Activated T-cell treated with anti-CD3 and anti-CD28 coated beads, Interleukin-2, amount 50 U/mL, for 24 hours (primary cell): Measurements from ENCODE around the gene GPC6.

ENCODE experiments used
- DNase-seq: peaks from one replicate; pipeline ENCODE4 v3.0.0-alpha.2; 2020
- H3K27ac Mint-ChIP-seq: 2 replicates; pipeline ENCODE4 v1.8.0; 2020; ENCODE audit warnings: mild to moderate bottlenecking, mixed read lengths
- H3K27me3 Mint-ChIP-seq: 2 replicates; pipeline ENCODE4 v1.8.0; 2020; ENCODE audit warnings: mixed read lengths
- H3K36me3 Mint-ChIP-seq: 2 replicates; pipeline ENCODE4 v1.8.0; 2020; ENCODE audit warnings: low read depth, mixed read lengths
- H3K4me1 Mint-ChIP-seq: 2 replicates; pipeline ENCODE4 v1.8.0; 2020; ENCODE audit warnings: low read depth, mixed read lengths
- H3K4me3 Mint-ChIP-seq: 2 replicates; pipeline ENCODE4 v1.8.0; 2020; ENCODE audit warnings: mild to moderate bottlenecking, moderate library complexity, mixed read lengths
- H3K9me3 Mint-ChIP-seq: 2 replicates; pipeline ENCODE4 v1.8.0; 2020; ENCODE audit warnings: mixed read lengths

The GPC6 gene

GRCh38 chr13:94419304-94419924 is 1192.8 kb downstream of the GPC6 start:
- no peak for DNase-seq
- H3K4me1 Mint-ChIP-seq: peaks cover 57% of the 10 kb centered on the region
- peaks cover 20% of the 10 kb centered on the region for H3K36me3 Mint-ChIP-seq
- H3K4me3 Mint-ChIP-seq: peak overlapping the region; percentile 67
- H3K27ac Mint-ChIP-seq: peak overlapping the region; percentile 98
- H3K27me3 Mint-ChIP-seq: peaks cover 6% of the 10 kb centered on the region
- H3K9me3 Mint-ChIP-seq: peaks cover 29% of the 10 kb centered on the region

GRCh38 chr13:94419925-94420305 is 1193.3 kb downstream of the GPC6 start:
- peaks cover 20% of the 10 kb centered on the region for H3K36me3 Mint-ChIP-seq
- peak overlapping the region; percentile 13 for H3K4me3 Mint-ChIP-seq
- peak overlapping the region; percentile 98 for H3K27ac Mint-ChIP-seq
- peaks cover 53% of the 10 kb centered on the region for H3K4me1 Mint-ChIP-seq
- DNase-seq: no peak
- H3K9me3 Mint-ChIP-seq: peaks cover 29% of the 10 kb centered on the region
- H3K27me3 Mint-ChIP-seq: peaks cover 5% of the 10 kb centered on the region

GRCh38 chr13:94427313-94427953 is 1200.8 kb downstream of the GPC6 start:
- Mint-ChIP-seq H3K27me3 (peaks cover 2% of the 10 kb centered on the region), H3K4me1 (peaks cover 19% of the 10 kb centered on the region), H3K36me3 (no peaks in the 10 kb centered on the region), H3K4me3 (no peak overlapping the region), H3K9me3 (peaks cover 2% of the 10 kb centered on the region), H3K27ac (no peak overlapping the region)
- DNase-seq: no peak

GRCh38 chr13:94431574-94431973 is 1205.0 kb downstream of the GPC6 start:
- Mint-ChIP-seq H3K4me1 (peaks cover 42% of the 10 kb centered on the region), H3K4me3 (no peak overlapping the region), H3K27me3 (no peaks in the 10 kb centered on the region), H3K9me3 (no peaks in the 10 kb centered on the region), H3K36me3 (no peaks in the 10 kb centered on the region), H3K27ac (no peak overlapping the region)
- DNase-seq: no peak

- Mint-ChIP-seq H3K27me3 (no peaks in the 10 kb centered on the region), H3K36me3 (no peaks in the 10 kb centered on the region), H3K4me1 (peaks cover 42% of the 10 kb centered on the region), H3K27ac (peak overlapping the region; percentile 86), H3K4me3 (no peak overlapping the region), H3K9me3 (no peaks in the 10 kb centered on the region)
- no peak for DNase-seq
Observed at GRCh38 chr13:94431987-94432386, 1205.4 kb downstream of the GPC6 start.

- no peaks in the 10 kb centered on the region for H3K27me3 Mint-ChIP-seq
- H3K4me1 Mint-ChIP-seq: peaks cover 42% of the 10 kb centered on the region
- peak overlapping the region; percentile 45 for H3K27ac Mint-ChIP-seq
- H3K4me3 Mint-ChIP-seq: no peak overlapping the region
- DNase-seq: no peak
- no peaks in the 10 kb centered on the region for H3K9me3 Mint-ChIP-seq
- no peaks in the 10 kb centered on the region for H3K36me3 Mint-ChIP-seq
Observed at GRCh38 chr13:94433055-94433961, 1206.7 kb downstream of the GPC6 start.

GRCh38 chr13:94435604-94436226 is 1209.1 kb downstream of the GPC6 start:
- Mint-ChIP-seq H3K27me3 (no peaks in the 10 kb centered on the region), H3K36me3 (no peaks in the 10 kb centered on the region), H3K9me3 (no peaks in the 10 kb centered on the region), H3K4me3 (no peak overlapping the region), H3K4me1 (peaks cover 40% of the 10 kb centered on the region), H3K27ac (no peak overlapping the region)
- DNase-seq: no peak

GRCh38 chr13:94444826-94445225 is 1218.2 kb downstream of the GPC6 start:
- Mint-ChIP-seq H3K9me3 (no peaks in the 10 kb centered on the region), H3K36me3 (no peaks in the 10 kb centered on the region), H3K27ac (no peak overlapping the region), H3K4me3 (no peak overlapping the region), H3K4me1 (no peaks in the 10 kb centered on the region), H3K27me3 (no peaks in the 10 kb centered on the region)
- DNase-seq: no peak

GRCh38 chr13:94454334-94454733 is 1227.7 kb downstream of the GPC6 start:
- Mint-ChIP-seq H3K27me3 (no peaks in the 10 kb centered on the region), H3K9me3 (no peaks in the 10 kb centered on the region), H3K27ac (no peak overlapping the region), H3K36me3 (no peaks in the 10 kb centered on the region), H3K4me1 (peaks cover 6% of the 10 kb centered on the region), H3K4me3 (no peak overlapping the region)
- DNase-seq: no peak

GRCh38 chr13:94454906-94455305 is 1228.3 kb downstream of the GPC6 start:
- no peak overlapping the region for H3K4me3 Mint-ChIP-seq
- H3K4me1 Mint-ChIP-seq: peaks cover 6% of the 10 kb centered on the region
- H3K27me3 Mint-ChIP-seq: no peaks in the 10 kb centered on the region
- DNase-seq: no peak
- H3K27ac Mint-ChIP-seq: no peak overlapping the region
- no peaks in the 10 kb centered on the region for H3K36me3 Mint-ChIP-seq
- no peaks in the 10 kb centered on the region for H3K9me3 Mint-ChIP-seq

GRCh38 chr13:94455414-94455813 is 1228.8 kb downstream of the GPC6 start:
- no peaks in the 10 kb centered on the region for H3K27me3 Mint-ChIP-seq
- no peak overlapping the region for H3K27ac Mint-ChIP-seq

More at GRCh38 chr13:94455414-94455813, 1228.8 kb downstream of the GPC6 start:
- no peaks in the 10 kb centered on the region for H3K36me3 Mint-ChIP-seq
- no peaks in the 10 kb centered on the region for H3K9me3 Mint-ChIP-seq
- H3K4me1 Mint-ChIP-seq: peaks cover 6% of the 10 kb centered on the region
- DNase-seq: no peak
- H3K4me3 Mint-ChIP-seq: no peak overlapping the region
